MCF 10A (cell line): Measurements from ENCODE around the gene CDH6. TPM values are rescaled to one million over a fixed set of nuclear protein-coding genes. Genes with fewer than 3 reads are reported as not detected.

Experiments used
- BruUV-seq: library from RNA; stranded (reverse); fragments of 400-500 nt; replicated peaks from 2 replicates; lab custom pipeline; 2021; lab: Mats Ljungman, UMichigan
- CTCF ChIA-PET: fragments of 300-600 bp; sonication (Branson Sonifier 250); formaldehyde crosslinking; extraction: SDS; loops from one replicate; lab custom pipeline; 2021; ENCODE audit warnings: antibody characterized with exemption, inconsistent platforms; lab: Yijun Ruan, JAX
- POLR2A ChIA-PET: fragments of 300-600, 350-650 bp; sonication (Branson Sonifier 250); formaldehyde crosslinking; extraction: SDS; loops from one replicate; lab custom pipeline; 2020; ENCODE audit warnings: antibody characterized with exemption, inconsistent platforms; lab: Yijun Ruan, JAX
- DNase-seq: peaks from one replicate; pipeline ENCODE4 v3.0.0-alpha.2; 2018; ENCODE audit not compliant: unreplicated experiment
- H3K27ac Mint-ChIP-seq: one replicate; pipeline ENCODE4 v1.8.0; 2022; ENCODE audit warnings: mild to moderate bottlenecking, low read depth, mixed read lengths; ENCODE audit not compliant: unreplicated experiment
- H3K27me3 Mint-ChIP-seq: one replicate; pipeline ENCODE4 v1.8.0; 2022; ENCODE audit warnings: mixed read lengths; ENCODE audit not compliant: insufficient read depth, unreplicated experiment
- H3K36me3 Mint-ChIP-seq: one replicate; pipeline ENCODE4 v1.8.0; 2022; ENCODE audit warnings: mild to moderate bottlenecking, moderate library complexity, mixed read lengths; ENCODE audit not compliant: insufficient read depth, unreplicated experiment
- H3K4me1 Mint-ChIP-seq: one replicate; pipeline ENCODE4 v1.8.0; 2022; ENCODE audit warnings: mixed read lengths; ENCODE audit not compliant: insufficient read depth, unreplicated experiment
- H3K4me3 Mint-ChIP-seq: one replicate; pipeline ENCODE4 v1.8.0; 2022; ENCODE audit warnings: mild to moderate bottlenecking, moderate library complexity, mixed read lengths; ENCODE audit not compliant: unreplicated experiment
- H3K9me3 Mint-ChIP-seq: one replicate; pipeline ENCODE4 v1.8.0; 2022; ENCODE audit warnings: mixed read lengths; ENCODE audit not compliant: unreplicated experiment
- intact Hi-C: fragments of 100-400 bp; cut with micrococcal nuclease; formaldehyde crosslinking; loops from 2 replicates; pipeline ENCODE4 v1.14.1; 2022
- total RNA-seq: library from RNA; stranded (reverse); gene quantifications from 2 replicates; pipeline ENCODE4 v1.2.3, GENCODE V29; 2022
- TF ChIP-seq, protein P1 (sequence below): fragments of 200-600 bp; IDR thresholded peaks from one replicate; pipeline ENCODE4 v1.8.0; 2022; ENCODE audit warnings: antibody characterized with exemption, mild to moderate bottlenecking; ENCODE audit not compliant: unreplicated experiment

Gene CDH6
- total RNA-seq, 1 experiment from 2014 or later, result not detected

DNA sequence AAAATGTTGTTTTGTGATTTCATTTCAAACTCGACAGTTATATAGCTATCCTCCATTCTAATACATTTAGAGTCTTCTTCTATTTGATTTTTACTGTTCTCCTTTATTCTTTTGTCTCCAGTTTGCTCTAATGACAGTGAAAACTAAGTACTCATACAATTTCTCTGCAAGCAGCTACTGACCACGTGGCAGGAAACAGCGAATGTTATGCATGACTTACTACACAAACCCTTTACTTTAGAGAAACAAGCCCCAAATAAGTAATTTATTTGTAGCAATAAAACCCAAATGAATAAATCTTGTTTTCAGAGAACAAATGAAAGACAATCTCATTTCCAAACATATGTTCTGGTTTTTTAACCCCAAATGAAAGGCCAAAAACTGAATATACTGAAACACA lies 41.9 kb downstream of the CDH6 start:
- H3K9me3 Mint-ChIP-seq, result no peaks in the 10 kb centered on the region
- CTCF ChIA-PET, result interaction anchor here (0.5 to 1.1 kb wide), 3 partner anchors 48 to 430 kb away, joined by 3 read pairs; no protein-coding TSS in a partner anchor
- no peak overlapping the region for H3K27ac Mint-ChIP-seq

DNA sequence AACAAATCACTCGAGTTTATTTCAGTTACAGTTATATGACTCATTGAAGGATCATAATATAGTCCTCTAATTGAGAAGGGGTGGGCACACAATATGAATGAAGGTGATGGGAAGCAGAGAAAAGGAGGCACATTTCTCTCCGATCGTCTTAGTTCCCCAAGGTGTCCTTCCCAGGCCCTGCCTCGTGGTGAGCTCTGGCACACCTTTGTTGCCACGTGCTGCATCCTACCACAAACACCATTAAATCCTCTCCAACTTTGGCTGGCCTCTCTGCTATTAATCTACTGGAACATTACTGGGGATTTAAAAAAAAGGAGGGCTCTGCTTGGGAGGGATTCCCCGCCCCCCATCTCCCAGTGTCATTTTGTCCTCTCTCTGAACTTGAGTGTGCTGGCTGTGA lies 42.9 kb downstream of the CDH6 start:
- H3K27ac Mint-ChIP-seq, result no peak overlapping the region
- TF ChIP-seq, protein P1, sequence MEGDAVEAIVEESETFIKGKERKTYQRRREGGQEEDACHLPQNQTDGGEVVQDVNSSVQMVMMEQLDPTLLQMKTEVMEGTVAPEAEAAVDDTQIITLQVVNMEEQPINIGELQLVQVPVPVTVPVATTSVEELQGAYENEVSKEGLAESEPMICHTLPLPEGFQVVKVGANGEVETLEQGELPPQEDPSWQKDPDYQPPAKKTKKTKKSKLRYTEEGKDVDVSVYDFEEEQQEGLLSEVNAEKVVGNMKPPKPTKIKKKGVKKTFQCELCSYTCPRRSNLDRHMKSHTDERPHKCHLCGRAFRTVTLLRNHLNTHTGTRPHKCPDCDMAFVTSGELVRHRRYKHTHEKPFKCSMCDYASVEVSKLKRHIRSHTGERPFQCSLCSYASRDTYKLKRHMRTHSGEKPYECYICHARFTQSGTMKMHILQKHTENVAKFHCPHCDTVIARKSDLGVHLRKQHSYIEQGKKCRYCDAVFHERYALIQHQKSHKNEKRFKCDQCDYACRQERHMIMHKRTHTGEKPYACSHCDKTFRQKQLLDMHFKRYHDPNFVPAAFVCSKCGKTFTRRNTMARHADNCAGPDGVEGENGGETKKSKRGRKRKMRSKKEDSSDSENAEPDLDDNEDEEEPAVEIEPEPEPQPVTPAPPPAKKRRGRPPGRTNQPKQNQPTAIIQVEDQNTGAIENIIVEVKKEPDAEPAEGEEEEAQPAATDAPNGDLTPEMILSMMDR, result no peak
- H3K4me1 Mint-ChIP-seq, result no peaks in the 10 kb centered on the region
- no peaks in the 10 kb centered on the region for H3K9me3 Mint-ChIP-seq
- BruUV-seq, result no TSS peak
- ChIA-PET POLR2A (no interaction called here), CTCF (no interaction called here)
- H3K4me3 Mint-ChIP-seq, result no peak overlapping the region
- DNase-seq, result no peak
- H3K27me3 Mint-ChIP-seq, result no peaks in the 10 kb centered on the region
- intact Hi-C loops, result no loop called here
- no peaks in the 10 kb centered on the region for H3K36me3 Mint-ChIP-seq

More for the DNA sequence above, 41.9 kb downstream of the CDH6 start:
- Mint-ChIP-seq H3K4me1 (no peaks in the 10 kb centered on the region), H3K27me3 (no peaks in the 10 kb centered on the region), H3K4me3 (no peak overlapping the region), H3K36me3 (no peaks in the 10 kb centered on the region)
- no TSS peak for BruUV-seq
- TF ChIP-seq, protein P1, result no peak
- intact Hi-C loops, result no loop called here
- no peak for DNase-seq
- POLR2A ChIA-PET, result interaction anchor here (0.5 kb wide), 1 partner anchor 835 kb away, joined by 3 read pairs; no protein-coding TSS in a partner anchor

- TF ChIP-seq, protein P1, result no peak
- no peak overlapping the region for H3K4me3 Mint-ChIP-seq
- CTCF ChIA-PET, result interaction anchor here (0.6 to 1.2 kb wide), 4 partner anchors 13 to 251 kb away, joined by 3 to 5 read pairs (median 3); no protein-coding TSS in a partner anchor
- no peaks in the 10 kb centered on the region for H3K27me3 Mint-ChIP-seq
- BruUV-seq, result no TSS peak
- H3K36me3 Mint-ChIP-seq, result no peaks in the 10 kb centered on the region
- intact Hi-C loops, result no loop called here
- DNase-seq, result peak; percentile 7
- POLR2A ChIA-PET, result no interaction called here
- no peak overlapping the region for H3K27ac Mint-ChIP-seq
- no peaks in the 10 kb centered on the region for H3K9me3 Mint-ChIP-seq
- H3K4me1 Mint-ChIP-seq, result no peaks in the 10 kb centered on the region
Measured at GRCh38 chr5:31237174-31237573, 43.7 kb downstream of the CDH6 start.

DNA sequence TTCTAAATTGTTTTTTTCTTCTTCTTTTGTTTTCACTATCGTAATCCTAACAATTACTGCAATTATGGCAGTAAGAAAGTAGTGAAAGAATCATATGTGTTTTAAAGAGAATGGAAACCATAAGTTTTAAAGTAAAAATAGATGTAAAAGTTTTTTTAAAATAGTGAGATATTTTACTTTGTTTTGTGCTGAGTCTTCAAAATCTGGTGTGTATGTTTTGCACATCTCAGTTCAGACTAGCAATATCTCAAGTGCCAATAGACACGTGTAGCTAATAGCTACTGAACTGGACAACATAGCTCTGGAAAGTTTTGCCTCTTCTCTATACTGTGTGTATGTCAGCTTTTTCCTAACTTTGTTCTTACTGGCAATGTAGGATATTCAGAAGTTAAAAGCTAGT lies 45.0 kb downstream of the CDH6 start:
- no peak overlapping the region for H3K27ac Mint-ChIP-seq
- intact Hi-C loops, result no loop called here
- no peaks in the 10 kb centered on the region for H3K36me3 Mint-ChIP-seq
- H3K9me3 Mint-ChIP-seq, result no peaks in the 10 kb centered on the region
- no peak overlapping the region for H3K4me3 Mint-ChIP-seq
- no peak for DNase-seq
- H3K4me1 Mint-ChIP-seq, result no peaks in the 10 kb centered on the region
- H3K27me3 Mint-ChIP-seq, result no peaks in the 10 kb centered on the region
- BruUV-seq, result no TSS peak
- TF ChIP-seq, protein P1, result no peak
- ChIA-PET CTCF (interaction anchor here (0.5 to 2.0 kb wide), 5 partner anchors 32 to 1198 kb away, joined by 3 to 8 read pairs (median 3); no protein-coding TSS in a partner anchor), POLR2A (interaction anchor here (0.5 kb wide), 1 partner anchor 10 kb away, joined by 4 read pairs; no protein-coding TSS in a partner anchor)
